Hepatocyte (in vitro differentiated cells): ENCODE data around the gene EXOSC7. TPM values are rescaled to one million over a fixed set of nuclear protein-coding genes. Genes with fewer than 3 reads are reported as not detected.

Source experiments
- DNase-seq: peaks from one replicate; pipeline ENCODE4 v3.0.0-alpha.2; 2016; ENCODE audit warnings: low spot score
- H2AFZ ChIP-seq: fragments of 200-600 bp; sonication (generic); 2 replicates; pipeline ENCODE4 v1.6.0; 2016; ENCODE audit warnings: antibody characterized with exemption, mild to moderate bottlenecking
- H3K27ac ChIP-seq: fragments of 200-600 bp; sonication (generic); 2 replicates; pipeline ENCODE4 v1.5.1; 2016; ENCODE audit warnings: mild to moderate bottlenecking
- H3K27me3 ChIP-seq: fragments of 200-600 bp; sonication (generic); 2 replicates; pipeline ENCODE4 v1.6.1; 2016
- H3K36me3 ChIP-seq: fragments of 200-600 bp; sonication (generic); replicated peaks from 2 replicates; pipeline ENCODE4 v1.5.1; 2016; ENCODE audit warnings: low read depth; ENCODE audit not compliant: insufficient read depth
- H3K4me1 ChIP-seq: fragments of 200-600 bp; sonication (generic); 2 replicates; pipeline ENCODE4 v1.5.1; 2016; ENCODE audit warnings: mild to moderate bottlenecking, moderate library complexity; ENCODE audit not compliant: insufficient read depth
- H3K4me2 ChIP-seq: fragments of 200-600 bp; sonication (generic); 2 replicates; pipeline ENCODE4 v1.6.0; 2016
- H3K4me3 ChIP-seq: fragments of 200-600 bp; sonication (generic); 2 replicates; pipeline ENCODE4 v1.5.1; 2016; ENCODE audit warnings: mild to moderate bottlenecking
- H3K79me2 ChIP-seq: fragments of 200-600 bp; sonication (generic); 2 replicates; pipeline ENCODE4 v1.6.0; 2017; ENCODE audit warnings: mild to moderate bottlenecking
- H3K9me2 ChIP-seq: fragments of 200-600 bp; sonication (generic); replicated peaks from 2 replicates; pipeline ENCODE4 v1.6.0; 2017; ENCODE audit warnings: mild to moderate bottlenecking; ENCODE audit not compliant: insufficient read depth
- H3K9me3 ChIP-seq: fragments of 200-600 bp; sonication (generic); 2 replicates; pipeline ENCODE4 v1.5.1; 2016; ENCODE audit warnings: low read depth, mild to moderate bottlenecking
- H4K20me1 ChIP-seq: fragments of 200-600 bp; sonication (generic); 2 replicates; pipeline ENCODE4 v1.6.0; 2016; ENCODE audit warnings: mild to moderate bottlenecking; ENCODE audit not compliant: insufficient read depth, poor library complexity, severe bottlenecking
- EZH2 ChIP-seq: fragments of 200-600 bp; sonication (generic); IDR thresholded peaks from 2 replicates; pipeline ENCODE4 v1.6.1; 2016; ENCODE audit warnings: antibody characterized with exemption, mild to moderate bottlenecking, borderline replicate concordance
- EZH2phosphoT487 ChIP-seq: fragments of 200-600 bp; sonication (generic); IDR thresholded peaks from one replicate; pipeline ENCODE4 v1.6.1; 2018; ENCODE audit warnings: antibody characterized with exemption, mild to moderate bottlenecking, low read depth, moderate library complexity; ENCODE audit not compliant: unreplicated experiment, severe bottlenecking
- WGBS: methylation state at CpG from one replicate; pipeline ENCODE4 v1.1.6; 2016; ENCODE audit warnings: low lambda C conversion rate; ENCODE audit errors: missing lambda C conversion rate; 5-methylcytosine and 5-hydroxymethylcytosine counted together
- polyA plus RNA-seq: library from polyadenylated mRNA; unstranded; fragments of >200 nt; fragmentation: Nextera tagmentation; extraction: Ambion mirVana; gene quantifications from 2 replicates; pipeline ENCODE4 v1.2.1, GENCODE V29; 2016
- total RNA-seq: library from RNA; depleted of rRNA; stranded (reverse); fragments of >200 nt; gene quantifications from 2 replicates; pipeline ENCODE4 v1.2.3, GENCODE V29; 2014
- TF ChIP-seq, protein P1 (sequence below): fragments of 200-600 bp; sonication (generic); IDR thresholded peaks from 2 replicates; pipeline ENCODE4 v1.5.1; 2016; ENCODE audit warnings: antibody characterized with exemption, mild to moderate bottlenecking; ENCODE audit not compliant: poor library complexity

The EXOSC7 gene
- total and polyA plus RNA-seq, 2 experiments from 2014 or later, result 53.3 to 55.8 TPM

GRCh38 chr3:45055032-45055410 is 79.0 kb downstream of the EXOSC7 start:
- 48% methylated on average over 2 of the region's 2 CpGs for WGBS
- Histone ChIP-seq H3K36me3 (no peaks in the 10 kb centered on the region), H3K27me3 (no peaks in the 10 kb centered on the region), H4K20me1 (no peaks in the 10 kb centered on the region), H3K9me2 (no peaks in the 10 kb centered on the region), H2AFZ (no peak overlapping the region), H3K9me3 (no peaks in the 10 kb centered on the region), H3K79me2 (no peaks in the 10 kb centered on the region), H3K4me1 (peaks cover 16% of the 10 kb centered on the region), H3K27ac (peak overlapping the region; percentile 56), H3K4me2 (no peak overlapping the region), H3K4me3 (no peak overlapping the region)
- TF ChIP-seq EZH2 (no peak), EZH2phosphoT487 (no peak)
- TF ChIP-seq, protein P1, sequence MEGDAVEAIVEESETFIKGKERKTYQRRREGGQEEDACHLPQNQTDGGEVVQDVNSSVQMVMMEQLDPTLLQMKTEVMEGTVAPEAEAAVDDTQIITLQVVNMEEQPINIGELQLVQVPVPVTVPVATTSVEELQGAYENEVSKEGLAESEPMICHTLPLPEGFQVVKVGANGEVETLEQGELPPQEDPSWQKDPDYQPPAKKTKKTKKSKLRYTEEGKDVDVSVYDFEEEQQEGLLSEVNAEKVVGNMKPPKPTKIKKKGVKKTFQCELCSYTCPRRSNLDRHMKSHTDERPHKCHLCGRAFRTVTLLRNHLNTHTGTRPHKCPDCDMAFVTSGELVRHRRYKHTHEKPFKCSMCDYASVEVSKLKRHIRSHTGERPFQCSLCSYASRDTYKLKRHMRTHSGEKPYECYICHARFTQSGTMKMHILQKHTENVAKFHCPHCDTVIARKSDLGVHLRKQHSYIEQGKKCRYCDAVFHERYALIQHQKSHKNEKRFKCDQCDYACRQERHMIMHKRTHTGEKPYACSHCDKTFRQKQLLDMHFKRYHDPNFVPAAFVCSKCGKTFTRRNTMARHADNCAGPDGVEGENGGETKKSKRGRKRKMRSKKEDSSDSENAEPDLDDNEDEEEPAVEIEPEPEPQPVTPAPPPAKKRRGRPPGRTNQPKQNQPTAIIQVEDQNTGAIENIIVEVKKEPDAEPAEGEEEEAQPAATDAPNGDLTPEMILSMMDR, result no peak
- DNase-seq, result no peak

DNA sequence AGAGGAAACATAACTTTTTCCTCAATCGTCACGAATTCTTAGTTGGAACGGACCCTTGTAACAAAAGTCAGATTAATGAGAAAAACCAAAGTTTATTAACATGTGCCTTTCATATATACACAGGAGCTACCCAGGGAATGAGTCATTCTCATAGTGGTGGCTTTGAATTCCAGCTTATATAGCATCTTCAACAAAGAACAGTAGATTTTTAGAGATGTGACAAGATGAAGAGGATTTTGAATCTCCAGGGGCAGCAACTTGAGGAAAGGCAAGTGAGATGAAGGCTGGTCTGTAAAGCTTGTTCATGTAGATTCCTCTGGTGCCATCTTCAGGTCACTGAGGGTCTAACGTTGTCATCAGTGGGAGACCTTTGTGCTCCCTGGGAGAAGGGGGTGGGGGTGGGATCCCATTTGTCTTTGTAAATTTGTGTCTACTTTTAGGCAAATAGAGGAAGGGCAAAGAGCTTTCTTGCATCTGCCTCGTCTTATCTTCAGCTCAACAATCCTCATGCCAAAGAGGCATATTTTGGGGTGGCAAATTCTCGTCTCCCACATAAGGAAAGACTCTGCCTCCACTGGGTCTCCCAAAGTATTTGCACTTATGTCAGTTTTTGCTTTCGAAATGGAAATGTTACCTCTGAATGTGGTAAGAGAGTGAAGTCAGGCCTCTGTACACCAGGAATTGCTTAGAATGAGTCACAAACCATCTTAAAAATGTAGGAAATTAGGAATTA is 79.5 kb downstream of the EXOSC7 start:
- Histone ChIP-seq H3K79me2 (no peaks in the 10 kb centered on the region), H3K4me1 (peaks cover 16% of the 10 kb centered on the region), H2AFZ (no peak overlapping the region), H3K9me3 (no peaks in the 10 kb centered on the region), H3K36me3 (no peaks in the 10 kb centered on the region), H3K9me2 (no peaks in the 10 kb centered on the region), H4K20me1 (no peaks in the 10 kb centered on the region), H3K27ac (peak overlapping the region; percentile 56), H3K4me3 (no peak overlapping the region), H3K4me2 (no peak overlapping the region), H3K27me3 (no peaks in the 10 kb centered on the region)
- DNase-seq, result no peak
- WGBS, result 74% methylated on average over 7 of the region's 7 CpGs
- TF ChIP-seq EZH2phosphoT487 (no peak), EZH2 (no peak)

DNA sequence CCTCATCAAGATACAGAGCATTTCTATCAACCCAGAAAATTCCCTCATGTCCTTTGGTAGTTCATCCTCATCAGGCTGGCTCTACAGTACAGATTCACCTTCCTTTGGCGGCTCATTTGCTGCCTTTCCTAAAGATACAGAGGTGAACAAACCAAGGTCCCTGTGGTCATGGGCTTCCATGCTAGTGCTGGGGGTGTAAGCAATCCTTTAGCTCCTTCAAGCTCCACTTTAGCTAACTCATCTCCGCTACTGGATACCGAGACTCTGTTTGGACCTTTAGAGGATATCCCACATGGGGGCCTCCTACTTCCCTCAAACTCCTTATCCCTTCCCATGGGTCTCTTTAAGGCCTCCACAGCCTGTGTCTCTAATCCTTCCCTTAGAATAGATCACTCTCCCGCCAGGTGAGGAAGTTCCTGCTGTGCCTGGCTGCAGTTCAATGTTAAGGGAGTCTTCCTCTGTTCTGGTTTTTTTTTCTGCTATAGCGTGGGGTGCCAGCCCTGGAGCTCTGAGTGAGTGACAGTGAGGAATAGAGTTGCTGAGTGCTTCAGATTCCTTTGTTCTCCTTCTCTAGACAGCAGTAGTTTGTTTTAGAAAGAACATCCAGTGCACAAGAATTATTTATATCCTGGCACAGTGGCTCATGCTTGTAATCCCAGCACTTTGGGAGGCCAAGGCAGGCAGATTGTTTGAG is 80.7 kb downstream of the EXOSC7 start:
- DNase-seq, result no peak
- peak overlapping the region; percentile 46 for H3K27ac ChIP-seq
- no peaks in the 10 kb centered on the region for H4K20me1 ChIP-seq
- H3K4me3 ChIP-seq, result no peak overlapping the region
- H3K27me3 ChIP-seq, result no peaks in the 10 kb centered on the region
- H3K4me2 ChIP-seq, result no peak overlapping the region
- no peaks in the 10 kb centered on the region for H3K79me2 ChIP-seq
- no peak overlapping the region for H2AFZ ChIP-seq
- TF ChIP-seq, protein P1, result no peak
- TF ChIP-seq EZH2, result no peak
- no peak for TF ChIP-seq EZH2phosphoT487
- 64% methylated on average over 5 of the region's 5 CpGs for WGBS
- H3K4me1 ChIP-seq, result peaks cover 16% of the 10 kb centered on the region
- no peaks in the 10 kb centered on the region for H3K9me2 ChIP-seq
- H3K36me3 ChIP-seq, result no peaks in the 10 kb centered on the region
- no peaks in the 10 kb centered on the region for H3K9me3 ChIP-seq

DNA sequence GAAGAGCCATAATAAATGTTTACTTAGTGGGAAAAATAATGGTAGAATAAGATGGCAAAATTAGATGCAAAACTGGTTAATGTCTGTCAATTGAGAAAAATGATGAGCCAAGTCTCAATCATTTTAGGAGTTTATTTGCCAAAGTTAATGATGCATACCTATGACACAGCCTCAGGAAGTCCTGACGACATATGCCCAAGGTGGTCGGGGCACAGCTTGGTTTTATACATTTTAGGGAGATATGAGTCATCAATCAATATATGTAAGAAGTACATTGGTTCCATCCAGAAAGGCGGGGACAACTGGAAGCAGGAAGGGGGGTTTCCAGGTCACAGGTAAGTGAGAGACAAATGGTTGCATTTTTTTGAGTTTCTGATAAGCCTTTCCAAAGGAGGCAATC is 81.5 kb downstream of the EXOSC7 start:
- 76% methylated on average over 3 of the region's 3 CpGs for WGBS

More for the DNA sequence above, 81.5 kb downstream of the EXOSC7 start:
- Histone ChIP-seq H3K79me2 (no peaks in the 10 kb centered on the region), H3K4me2 (no peak overlapping the region), H3K4me1 (peaks cover 16% of the 10 kb centered on the region), H3K36me3 (no peaks in the 10 kb centered on the region), H3K4me3 (no peak overlapping the region), H3K27me3 (no peaks in the 10 kb centered on the region), H3K9me2 (no peaks in the 10 kb centered on the region), H4K20me1 (no peaks in the 10 kb centered on the region), H3K27ac (peak overlapping the region; percentile 31), H2AFZ (no peak overlapping the region), H3K9me3 (no peaks in the 10 kb centered on the region)
- TF ChIP-seq EZH2phosphoT487 (no peak), EZH2 (no peak)
- TF ChIP-seq, protein P1, result no peak
- no peak for DNase-seq
